GM23338 (cell line): ENCODE results near the gene SH3PXD2B. TPM values are rescaled to one million over a fixed set of nuclear protein-coding genes. Genes with fewer than 3 reads are reported as not detected.

Source experiments
- ATAC-seq: fragments of 200-7000 bp; cut with Tn5 transposase; 3 replicates; pipeline ENCODE4 v1.9.1; 2020
- DNase-seq: peaks from one replicate; pipeline ENCODE4 v3.0.0-alpha.2; 2015; ENCODE audit warnings: low spot score
- H2AFZ ChIP-seq: fragments of 200-600 bp; sonication (generic); 2 replicates; pipeline ENCODE4 v1.8.0; 2016; ENCODE audit warnings: antibody characterized with exemption, mild to moderate bottlenecking, moderate library complexity
- H3F3A ChIP-seq: fragments of 200-600 bp; sonication (generic); replicated peaks from 2 replicates; pipeline ENCODE4 v1.8.0; 2017; ENCODE audit warnings: antibody characterized with exemption, mixed run types, low read depth
- H3K27ac ChIP-seq: fragments of 200-600 bp; sonication (generic); 2 replicates; pipeline ENCODE4 v1.6.1; 2016; ENCODE audit warnings: low read depth
- H3K27me3 ChIP-seq: fragments of 200-600 bp; sonication (generic); 2 replicates; pipeline ENCODE4 v1.8.0; 2016; ENCODE audit warnings: mild to moderate bottlenecking, mixed run types, moderate library complexity; ENCODE audit not compliant: insufficient read depth
- H3K36me3 ChIP-seq: fragments of 200-600 bp; sonication (generic); 2 replicates; pipeline ENCODE4 v1.8.0; 2016; ENCODE audit warnings: mild to moderate bottlenecking; ENCODE audit not compliant: insufficient read depth
- H3K4me1 ChIP-seq: fragments of 200-600 bp; sonication (generic); 2 replicates; pipeline ENCODE4 v1.8.0; 2016; ENCODE audit warnings: mild to moderate bottlenecking, moderate library complexity; ENCODE audit not compliant: insufficient read depth
- H3K4me2 ChIP-seq: fragments of 200-600 bp; sonication (generic); 2 replicates; pipeline ENCODE4 v1.7.1; 2017; ENCODE audit warnings: mixed run types
- H3K4me3 ChIP-seq: fragments of 200-600 bp; sonication (generic); 2 replicates; pipeline ENCODE4 v1.6.1; 2016; ENCODE audit warnings: mixed run types
- H3K79me2 ChIP-seq: fragments of 200-600 bp; sonication (generic); replicated peaks from 2 replicates; pipeline ENCODE4 v1.8.0; 2017; ENCODE audit warnings: mild to moderate bottlenecking; ENCODE audit not compliant: insufficient read depth
- H3K9me2 ChIP-seq: fragments of 200-600 bp; sonication (generic); 2 replicates; pipeline ENCODE4 v1.8.0; 2017; ENCODE audit not compliant: insufficient read depth
- H4K20me1 ChIP-seq: fragments of 200-600 bp; sonication (generic); replicated peaks from 2 replicates; pipeline ENCODE4 v1.8.0; 2017; ENCODE audit warnings: mild to moderate bottlenecking; ENCODE audit not compliant: insufficient read depth
- H3K27ac Mint-ChIP-seq: 2 replicates; pipeline ENCODE4 v1.8.0; 2020; ENCODE audit warnings: inconsistent platforms, mild to moderate bottlenecking, moderate library complexity, mixed read lengths
- H3K27me3 Mint-ChIP-seq: 3 replicates; pipeline ENCODE4 v1.8.0; 2022; ENCODE audit warnings: low read depth, mild to moderate bottlenecking, moderate library complexity, mixed read lengths, inconsistent platforms; ENCODE audit not compliant: insufficient read depth, poor library complexity
- H3K36me3 Mint-ChIP-seq: 3 replicates; pipeline ENCODE4 v1.8.0; 2021; ENCODE audit warnings: low read depth, mild to moderate bottlenecking, inconsistent platforms, moderate library complexity, mixed read lengths
- H3K4me1 Mint-ChIP-seq: 3 replicates; pipeline ENCODE4 v1.8.0; 2020; ENCODE audit warnings: mild to moderate bottlenecking, inconsistent platforms, mixed read lengths
- H3K4me3 Mint-ChIP-seq: 3 replicates; pipeline ENCODE4 v1.8.0; 2021; ENCODE audit warnings: moderate library complexity, mild to moderate bottlenecking, inconsistent platforms, mixed read lengths
- H3K9me3 Mint-ChIP-seq: 3 replicates; pipeline ENCODE4 v1.8.0; 2020; ENCODE audit warnings: moderate library complexity, mild to moderate bottlenecking, inconsistent platforms, mixed read lengths
- CREB1 ChIP-seq: fragments of 250-450 bp; sonication (Bioruptor Pico); IDR thresholded peaks from 2 replicates; pipeline ENCODE4 v1.5.0; 2020; ENCODE audit warnings: low read depth, mild to moderate bottlenecking, moderate library complexity
- ETS1 ChIP-seq: IDR thresholded peaks from 2 replicates; pipeline ENCODE4 v1.6.1; 2016; ENCODE audit warnings: antibody characterized with exemption
- EZH2 ChIP-seq: fragments of 200-600 bp; sonication (generic); IDR thresholded peaks from one replicate; pipeline ENCODE4 v1.8.0; 2017; ENCODE audit warnings: antibody characterized with exemption, mild to moderate bottlenecking, low read depth; ENCODE audit not compliant: unreplicated experiment
- JUNB ChIP-seq: IDR thresholded peaks from one replicate; pipeline ENCODE4 v1.6.1; 2016; ENCODE audit warnings: antibody characterized with exemption; ENCODE audit not compliant: unreplicated experiment
- REST ChIP-seq: IDR thresholded peaks from one replicate; pipeline ENCODE4 v1.6.1; 2018; ENCODE audit warnings: antibody characterized with exemption; ENCODE audit not compliant: unreplicated experiment
- STAT1 ChIP-seq: IDR thresholded peaks from one replicate; pipeline ENCODE4 v1.6.1; 2016; ENCODE audit warnings: antibody characterized with exemption; ENCODE audit not compliant: unreplicated experiment
- ZNF114 ChIP-seq: fragments of 250-450 bp; sonication (Bioruptor Pico); IDR thresholded peaks from 2 replicates; pipeline ENCODE4 v1.5.0; 2020; ENCODE audit warnings: mild to moderate bottlenecking, moderate library complexity
- polyA plus RNA-seq: library from polyadenylated mRNA; unstranded; fragments of >200 nt; fragmentation: Nextera tagmentation; extraction: Ambion mirVana; gene quantifications from 2 replicates; pipeline ENCODE4 v1.2.1, GENCODE V29; 2016
- total RNA-seq: library from RNA; depleted of rRNA; stranded (reverse); fragments of >200 nt; shearing (Covaris generic); gene quantifications from 2 replicates; pipeline ENCODE4 v1.2.3, GENCODE V29; 2014

SH3PXD2B gene
- total and polyA plus RNA-seq, 2 experiments from 2014 or later, result 40.2 to 52.5 TPM

- H3K4me1 ChIP-seq, result no peaks in the 10 kb centered on the region
- no peak overlapping the region for H3K4me3 ChIP-seq
- no peaks in the 10 kb centered on the region for H3K36me3 Mint-ChIP-seq
- no peak for DNase-seq
- H3K27me3 ChIP-seq, result no peaks in the 10 kb centered on the region
- no peaks in the 10 kb centered on the region; the same call in 1 of the 2 replicates for H4K20me1 ChIP-seq
- no peak overlapping the region for H3K27ac Mint-ChIP-seq
- peaks cover 4% of the 10 kb centered on the region for H3K27me3 Mint-ChIP-seq
- H3F3A ChIP-seq, result no peaks in the 10 kb centered on the region
- H3K27ac ChIP-seq, result no peak overlapping the region
- H2AFZ ChIP-seq, result no peak overlapping the region
- H3K4me3 Mint-ChIP-seq, result no peak overlapping the region
- peaks cover 2% of the 10 kb centered on the region; the same call in 2 of the 3 replicates for H3K9me3 Mint-ChIP-seq
- H3K79me2 ChIP-seq, result no peaks in the 10 kb centered on the region
- no peak overlapping the region for H3K4me2 ChIP-seq
- peaks cover 7% of the 10 kb centered on the region; the same call in 2 of the 3 replicates for H3K4me1 Mint-ChIP-seq
- no peak for ATAC-seq
- peaks cover 3% of the 10 kb centered on the region; the same call in 1 of the 2 replicates for H3K9me2 ChIP-seq
- TF ChIP-seq CREB1 (CRISPR knock-in tag) (no peak), ETS1 (no peak), JUNB (no peak)
- no peaks in the 10 kb centered on the region for H3K36me3 ChIP-seq
Measured at GRCh38 chr5:172482156-172483020, 28.1 kb upstream of the SH3PXD2B start.

GRCh38 chr5:172481011-172481800 lies 26.9 kb upstream of the SH3PXD2B start:
- peaks cover 6% of the 10 kb centered on the region for H3K27me3 Mint-ChIP-seq
- no peaks in the 10 kb centered on the region for H3K36me3 Mint-ChIP-seq
- Histone ChIP-seq H3K79me2 (no peaks in the 10 kb centered on the region), H4K20me1 (no peaks in the 10 kb centered on the region; the same call in 1 of the 2 replicates), H3K4me2 (no peak overlapping the region), H3K27ac (no peak overlapping the region), H3K27me3 (no peaks in the 10 kb centered on the region), H3F3A (no peaks in the 10 kb centered on the region), H3K9me2 (peaks cover 3% of the 10 kb centered on the region; the same call in 1 of the 2 replicates), H3K4me3 (no peak overlapping the region), H3K4me1 (no peaks in the 10 kb centered on the region), H3K36me3 (no peaks in the 10 kb centered on the region), H2AFZ (no peak overlapping the region)
- no peak for DNase-seq
- peaks cover 2% of the 10 kb centered on the region; the same call in 2 of the 3 replicates for H3K9me3 Mint-ChIP-seq
- no peak overlapping the region for H3K4me3 Mint-ChIP-seq
- H3K27ac Mint-ChIP-seq, result no peak overlapping the region
- TF ChIP-seq REST, result no peak
- no peak for TF ChIP-seq EZH2
- TF ChIP-seq STAT1, result no peak
- no peak for TF ChIP-seq ZNF114 (CRISPR knock-in tag)
- H3K4me1 Mint-ChIP-seq, result peaks cover 7% of the 10 kb centered on the region; the same call in 2 of the 3 replicates
- no peak for ATAC-seq
